ENCODE measurements around the gene CAMK2A.

CAMK2A gene

GRCh38 chr5:150265870-150266383, 23.6 kb downstream of the CAMK2A start:
- Mint-ChIP-seq H3K36me3 (ENCODE audit: low read depth) (no peaks in the 10 kb centered on the region), H3K27ac (no peak overlapping the region), H3K4me3 (no peak overlapping the region), H3K4me1 (ENCODE audit: low read depth) (no peaks in the 10 kb centered on the region), H3K9me3 (no peaks in the 10 kb centered on the region), H3K27me3 (no peaks in the 10 kb centered on the region)
- no peak for DNase-seq

- no peaks in the 10 kb centered on the region for H3K36me3 Mint-ChIP-seq (ENCODE audit: low read depth)
- H3K27ac Mint-ChIP-seq: no peak overlapping the region
- no peak overlapping the region for H3K4me3 Mint-ChIP-seq
- H3K9me3 Mint-ChIP-seq: no peaks in the 10 kb centered on the region
- no peaks in the 10 kb centered on the region for H3K4me1 Mint-ChIP-seq (ENCODE audit: low read depth)
- no peak for DNase-seq
- H3K27me3 Mint-ChIP-seq: no peaks in the 10 kb centered on the region
Measured at GRCh38 chr5:150264667-150265603, 24.6 kb downstream of the CAMK2A start.

GRCh38 chr5:150263801-150264621, 25.6 kb downstream of the CAMK2A start:
- Mint-ChIP-seq H3K4me1 (ENCODE audit: low read depth) (no peaks in the 10 kb centered on the region), H3K36me3 (ENCODE audit: low read depth) (no peaks in the 10 kb centered on the region), H3K27ac (no peak overlapping the region), H3K9me3 (no peaks in the 10 kb centered on the region), H3K4me3 (no peak overlapping the region), H3K27me3 (no peaks in the 10 kb centered on the region)
- DNase-seq: no peak

- Mint-ChIP-seq H3K4me1 (ENCODE audit: low read depth) (no peaks in the 10 kb centered on the region), H3K27ac (no peak overlapping the region), H3K4me3 (no peak overlapping the region), H3K27me3 (no peaks in the 10 kb centered on the region), H3K36me3 (ENCODE audit: low read depth) (no peaks in the 10 kb centered on the region), H3K9me3 (no peaks in the 10 kb centered on the region)
- DNase-seq: no peak
Measured at GRCh38 chr5:150263375-150263775, 26.2 kb downstream of the CAMK2A start.

GRCh38 chr5:150262502-150262901, 27.1 kb downstream of the CAMK2A start:
- H3K27me3 Mint-ChIP-seq: no peaks in the 10 kb centered on the region
- H3K4me1 Mint-ChIP-seq (ENCODE audit: low read depth): no peaks in the 10 kb centered on the region
- no peak overlapping the region for H3K27ac Mint-ChIP-seq
- no peak for DNase-seq
- H3K9me3 Mint-ChIP-seq: no peaks in the 10 kb centered on the region
- H3K4me3 Mint-ChIP-seq: no peak overlapping the region
- H3K36me3 Mint-ChIP-seq (ENCODE audit: low read depth): no peaks in the 10 kb centered on the region

GRCh38 chr5:150261231-150261630, 28.3 kb downstream of the CAMK2A start:
- no peaks in the 10 kb centered on the region for H3K9me3 Mint-ChIP-seq
- no peaks in the 10 kb centered on the region for H3K27me3 Mint-ChIP-seq
- no peaks in the 10 kb centered on the region for H3K36me3 Mint-ChIP-seq (ENCODE audit: low read depth)
- H3K4me1 Mint-ChIP-seq (ENCODE audit: low read depth): no peaks in the 10 kb centered on the region
- H3K27ac Mint-ChIP-seq: no peak overlapping the region
- DNase-seq: no peak
- H3K4me3 Mint-ChIP-seq: no peak overlapping the region

GRCh38 chr5:150258130-150258529, 31.4 kb downstream of the CAMK2A start:
- Mint-ChIP-seq H3K9me3 (no peaks in the 10 kb centered on the region), H3K4me3 (no peak overlapping the region), H3K4me1 (ENCODE audit: low read depth) (no peaks in the 10 kb centered on the region), H3K27me3 (no peaks in the 10 kb centered on the region), H3K36me3 (ENCODE audit: low read depth) (no peaks in the 10 kb centered on the region), H3K27ac (no peak overlapping the region)
- DNase-seq: no peak

GRCh38 chr5:150257424-150257823, 32.1 kb downstream of the CAMK2A start:
- Mint-ChIP-seq H3K4me1 (ENCODE audit: low read depth) (no peaks in the 10 kb centered on the region), H3K27me3 (no peaks in the 10 kb centered on the region), H3K9me3 (no peaks in the 10 kb centered on the region), H3K27ac (no peak overlapping the region), H3K4me3 (no peak overlapping the region), H3K36me3 (ENCODE audit: low read depth) (no peaks in the 10 kb centered on the region)
- DNase-seq: no peak

GRCh38 chr5:150256410-150257064, 33.0 kb downstream of the CAMK2A start:
- Mint-ChIP-seq H3K27ac (no peak overlapping the region), H3K27me3 (no peaks in the 10 kb centered on the region), H3K9me3 (no peaks in the 10 kb centered on the region), H3K4me1 (ENCODE audit: low read depth) (no peaks in the 10 kb centered on the region), H3K4me3 (no peak overlapping the region), H3K36me3 (ENCODE audit: low read depth) (no peaks in the 10 kb centered on the region)
- DNase-seq: no peak

- Mint-ChIP-seq H3K9me3 (no peaks in the 10 kb centered on the region), H3K4me3 (no peak overlapping the region), H3K36me3 (ENCODE audit: low read depth) (no peaks in the 10 kb centered on the region), H3K27me3 (no peaks in the 10 kb centered on the region), H3K27ac (no peak overlapping the region), H3K4me1 (ENCODE audit: low read depth) (no peaks in the 10 kb centered on the region)
- no peak for DNase-seq
Measured at GRCh38 chr5:150255659-150256409, 33.7 kb downstream of the CAMK2A start.

GRCh38 chr5:150254774-150255173, 34.8 kb downstream of the CAMK2A start:
- Mint-ChIP-seq H3K36me3 (ENCODE audit: low read depth) (no peaks in the 10 kb centered on the region), H3K4me3 (no peak overlapping the region), H3K4me1 (ENCODE audit: low read depth) (no peaks in the 10 kb centered on the region), H3K27me3 (no peaks in the 10 kb centered on the region), H3K9me3 (no peaks in the 10 kb centered on the region), H3K27ac (no peak overlapping the region)
- no peak for DNase-seq

- no peak for DNase-seq
- H3K27ac Mint-ChIP-seq: no peak overlapping the region
- H3K9me3 Mint-ChIP-seq: no peaks in the 10 kb centered on the region
Measured at GRCh38 chr5:150254363-150254762, 35.2 kb downstream of the CAMK2A start.

GRCh38 chr5:150253416-150254208, 36.0 kb downstream of the CAMK2A start:
- Mint-ChIP-seq H3K4me1 (ENCODE audit: low read depth) (no peaks in the 10 kb centered on the region), H3K36me3 (ENCODE audit: low read depth) (no peaks in the 10 kb centered on the region), H3K27me3 (no peaks in the 10 kb centered on the region), H3K4me3 (no peak overlapping the region), H3K9me3 (no peaks in the 10 kb centered on the region), H3K27ac (no peak overlapping the region)
- DNase-seq: no peak

More at GRCh38 chr5:150254363-150254762, 35.2 kb downstream of the CAMK2A start:
- Mint-ChIP-seq H3K4me1 (ENCODE audit: low read depth) (no peaks in the 10 kb centered on the region), H3K36me3 (ENCODE audit: low read depth) (no peaks in the 10 kb centered on the region), H3K4me3 (no peak overlapping the region), H3K27me3 (no peaks in the 10 kb centered on the region)

Data from activated T-cell treated with anti-CD3 and anti-CD28 coated beads, Interleukin-2, amount 50 U/mL, for 24 hours (primary cell).